BE2C (cell line): ENCODE results near the gene ANO6.

Experiments
- DNase-seq: peaks from one replicate; pipeline ENCODE4 v3.0.0-alpha.2; 2020
- H3K27me3 ChIP-seq: fragments of 250-450 bp; sonication (Bioruptor Pico); 2 replicates; pipeline ENCODE4 v1.5.1; 2020; ENCODE audit warnings: mild to moderate bottlenecking
- H3K36me3 ChIP-seq: fragments of 250-450 bp; sonication (Bioruptor Pico); 2 replicates; pipeline ENCODE4 v1.5.1; 2020; ENCODE audit warnings: mild to moderate bottlenecking
- H3K4me1 ChIP-seq: fragments of 250-450 bp; sonication (Bioruptor Pico); 2 replicates; pipeline ENCODE4 v1.5.1; 2020
- H3K4me3 ChIP-seq: 2 replicates; pipeline ENCODE4 v1.5.1; 2011; ENCODE audit warnings: low read depth, low read length
- H3K9me3 ChIP-seq: fragments of 250-450 bp; sonication (Bioruptor Pico); 2 replicates; pipeline ENCODE4 v1.5.1; 2020
- TF ChIP-seq, protein P1 (sequence below): IDR thresholded peaks from 2 replicates; pipeline ENCODE4 v1.5.1; 2012; ENCODE audit warnings: mild to moderate bottlenecking, low read depth, low read length

The ANO6 gene

DNA sequence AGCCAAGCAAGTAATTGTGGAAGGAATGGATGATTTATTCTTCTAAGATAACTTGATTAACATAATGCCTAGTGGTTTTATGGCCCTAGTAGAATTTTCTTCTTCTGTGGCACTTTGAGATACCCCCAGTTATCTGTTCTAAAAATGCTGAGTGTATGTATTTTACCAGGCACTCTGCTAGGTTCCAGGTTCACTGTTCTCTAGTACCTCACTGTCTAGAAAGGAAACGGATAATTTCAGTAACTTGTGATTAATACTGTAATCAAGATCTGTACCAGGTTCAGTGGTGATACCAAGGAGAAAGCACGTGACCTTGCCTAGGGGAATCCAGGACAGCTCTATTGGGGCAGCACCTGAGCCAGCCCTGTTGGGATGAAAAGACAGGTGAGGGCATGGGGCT is 8.0 kb downstream of the ANO6 start:
- Histone ChIP-seq H3K4me3 (no peak overlapping the region), H3K36me3 (peaks cover 20% of the 10 kb centered on the region), H3K27me3 (no peaks in the 10 kb centered on the region), H3K9me3 (no peaks in the 10 kb centered on the region), H3K4me1 (peaks cover 8% of the 10 kb centered on the region)
- TF ChIP-seq, protein P1, sequence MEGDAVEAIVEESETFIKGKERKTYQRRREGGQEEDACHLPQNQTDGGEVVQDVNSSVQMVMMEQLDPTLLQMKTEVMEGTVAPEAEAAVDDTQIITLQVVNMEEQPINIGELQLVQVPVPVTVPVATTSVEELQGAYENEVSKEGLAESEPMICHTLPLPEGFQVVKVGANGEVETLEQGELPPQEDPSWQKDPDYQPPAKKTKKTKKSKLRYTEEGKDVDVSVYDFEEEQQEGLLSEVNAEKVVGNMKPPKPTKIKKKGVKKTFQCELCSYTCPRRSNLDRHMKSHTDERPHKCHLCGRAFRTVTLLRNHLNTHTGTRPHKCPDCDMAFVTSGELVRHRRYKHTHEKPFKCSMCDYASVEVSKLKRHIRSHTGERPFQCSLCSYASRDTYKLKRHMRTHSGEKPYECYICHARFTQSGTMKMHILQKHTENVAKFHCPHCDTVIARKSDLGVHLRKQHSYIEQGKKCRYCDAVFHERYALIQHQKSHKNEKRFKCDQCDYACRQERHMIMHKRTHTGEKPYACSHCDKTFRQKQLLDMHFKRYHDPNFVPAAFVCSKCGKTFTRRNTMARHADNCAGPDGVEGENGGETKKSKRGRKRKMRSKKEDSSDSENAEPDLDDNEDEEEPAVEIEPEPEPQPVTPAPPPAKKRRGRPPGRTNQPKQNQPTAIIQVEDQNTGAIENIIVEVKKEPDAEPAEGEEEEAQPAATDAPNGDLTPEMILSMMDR, result no peak
- DNase-seq, result no peak

DNA sequence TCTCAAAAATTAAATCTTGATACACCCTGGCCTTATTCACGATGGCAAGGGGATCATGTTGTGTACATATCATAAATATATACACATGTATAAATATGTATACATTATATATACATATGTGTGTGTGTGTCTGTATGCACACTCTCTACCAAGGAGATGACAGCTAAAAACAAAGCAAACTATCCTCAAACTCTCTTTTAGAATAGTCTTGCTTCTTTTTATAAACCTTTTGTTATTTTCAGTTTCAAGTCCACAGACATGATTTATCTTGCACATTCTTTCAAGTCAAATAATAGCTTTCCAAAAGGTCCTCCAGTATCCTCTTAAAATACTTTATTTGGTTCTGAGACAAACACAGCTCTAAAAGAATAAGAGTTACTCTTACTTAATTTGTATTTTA is 8.4 kb downstream of the ANO6 start:
- H3K27me3 ChIP-seq, result no peaks in the 10 kb centered on the region
- no peak for DNase-seq
- H3K36me3 ChIP-seq, result peaks cover 20% of the 10 kb centered on the region
- H3K4me3 ChIP-seq, result no peak overlapping the region
- H3K9me3 ChIP-seq, result no peaks in the 10 kb centered on the region
- H3K4me1 ChIP-seq, result peaks cover 7% of the 10 kb centered on the region
- TF ChIP-seq, protein P1, result no peak

DNA sequence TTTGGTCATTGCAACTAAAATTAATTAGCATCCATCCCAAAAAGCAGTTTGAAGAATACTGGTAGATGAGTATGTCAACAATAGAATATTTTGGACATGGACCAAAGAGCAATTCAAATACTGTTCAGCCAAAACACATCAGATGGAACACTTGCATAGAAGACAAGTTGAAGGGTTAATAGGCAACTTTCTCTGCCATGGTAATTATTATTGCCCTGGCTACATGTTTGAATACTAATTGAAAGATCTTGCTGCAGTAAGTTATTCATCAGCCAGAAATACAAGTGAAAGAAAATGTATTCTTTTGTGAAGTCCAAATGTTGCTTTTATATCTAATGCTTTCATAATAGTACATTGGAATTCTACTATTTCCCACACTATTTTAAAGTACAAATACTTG is 10.1 kb downstream of the ANO6 start:
- no peaks in the 10 kb centered on the region for H3K9me3 ChIP-seq
- no peak for DNase-seq
- H3K27me3 ChIP-seq, result no peaks in the 10 kb centered on the region
- peaks cover 20% of the 10 kb centered on the region for H3K36me3 ChIP-seq
- H3K4me3 ChIP-seq, result no peak overlapping the region
- no peaks in the 10 kb centered on the region; the same call in 1 of the 2 replicates for H3K4me1 ChIP-seq
- TF ChIP-seq, protein P1, result no peak

DNA sequence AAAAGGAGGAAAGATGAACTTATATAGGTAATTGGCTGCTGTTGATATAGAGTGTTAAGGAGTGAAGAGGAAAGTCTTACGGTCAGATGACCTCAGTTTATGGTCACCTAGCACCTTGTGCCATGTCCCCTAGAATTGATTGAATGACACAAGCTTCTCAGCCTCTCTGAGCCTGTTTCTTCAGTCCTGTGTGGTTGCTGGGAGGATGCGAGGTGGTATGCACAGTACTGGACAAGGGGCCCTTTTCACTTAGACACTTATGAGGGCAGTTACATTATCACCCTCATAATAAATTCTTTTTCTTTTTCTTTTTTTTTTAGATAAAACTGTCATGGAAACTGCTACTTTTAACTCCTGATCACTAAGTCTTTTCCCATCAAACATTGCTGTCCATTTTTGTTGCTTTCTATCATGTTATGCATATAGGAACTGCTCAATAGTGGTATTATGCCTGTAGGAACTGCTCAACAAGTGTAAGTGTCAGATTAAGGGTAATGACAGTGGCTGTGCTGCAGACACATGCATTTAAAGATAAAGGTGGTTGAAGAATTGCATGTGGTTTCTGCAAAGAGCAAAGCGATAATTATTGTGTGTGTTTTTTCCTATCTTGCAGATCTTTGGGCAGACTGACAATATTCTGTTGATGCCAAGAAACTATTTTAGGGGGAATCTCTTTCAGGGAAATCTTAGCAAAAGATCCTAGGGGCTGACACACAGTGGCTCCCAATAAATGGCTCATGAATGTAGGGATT is 11.6 kb downstream of the ANO6 start:
- no peak for DNase-seq
- no peaks in the 10 kb centered on the region for H3K9me3 ChIP-seq
- H3K4me1 ChIP-seq, result peaks cover 11% of the 10 kb centered on the region
- H3K27me3 ChIP-seq, result no peaks in the 10 kb centered on the region
- peaks cover 20% of the 10 kb centered on the region for H3K36me3 ChIP-seq
- TF ChIP-seq, protein P1, result no peak
- no peak overlapping the region for H3K4me3 ChIP-seq

DNA sequence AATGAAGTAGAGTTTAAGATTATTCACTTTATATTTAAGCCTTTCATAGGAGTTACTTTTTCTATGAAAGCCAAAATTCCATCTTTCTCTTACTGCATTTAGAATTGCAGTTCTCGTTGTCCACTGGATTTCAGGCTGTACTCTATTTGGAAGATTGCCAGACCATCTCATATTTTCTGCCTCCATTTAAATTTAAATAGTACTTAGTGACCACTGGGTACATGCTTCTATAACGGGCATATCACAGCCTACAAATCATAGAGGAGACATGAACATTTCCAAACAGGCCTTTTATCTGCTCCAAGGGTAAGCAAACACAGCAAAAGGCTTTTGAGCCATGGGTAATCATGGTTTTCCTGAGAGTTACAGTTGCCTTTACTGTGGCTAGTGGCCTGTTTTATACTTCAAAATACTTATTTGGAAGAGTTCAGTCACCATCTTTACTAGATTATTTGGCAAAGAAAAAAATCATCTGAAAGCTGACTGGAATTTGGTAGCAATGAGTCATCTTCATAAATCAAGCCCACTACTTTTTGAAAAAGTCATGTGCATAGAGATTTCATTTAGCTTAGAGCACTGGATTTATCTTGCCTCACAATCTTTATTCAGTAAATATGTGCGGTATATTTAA is 15.7 kb downstream of the ANO6 start:
- H3K4me3 ChIP-seq, result no peak overlapping the region
- peaks cover 33% of the 10 kb centered on the region for H3K4me1 ChIP-seq
- H3K27me3 ChIP-seq, result no peaks in the 10 kb centered on the region
- DNase-seq, result no peak
- TF ChIP-seq, protein P1, result no peak
- peaks cover 4% of the 10 kb centered on the region for H3K36me3 ChIP-seq
- H3K9me3 ChIP-seq, result no peaks in the 10 kb centered on the region

DNA sequence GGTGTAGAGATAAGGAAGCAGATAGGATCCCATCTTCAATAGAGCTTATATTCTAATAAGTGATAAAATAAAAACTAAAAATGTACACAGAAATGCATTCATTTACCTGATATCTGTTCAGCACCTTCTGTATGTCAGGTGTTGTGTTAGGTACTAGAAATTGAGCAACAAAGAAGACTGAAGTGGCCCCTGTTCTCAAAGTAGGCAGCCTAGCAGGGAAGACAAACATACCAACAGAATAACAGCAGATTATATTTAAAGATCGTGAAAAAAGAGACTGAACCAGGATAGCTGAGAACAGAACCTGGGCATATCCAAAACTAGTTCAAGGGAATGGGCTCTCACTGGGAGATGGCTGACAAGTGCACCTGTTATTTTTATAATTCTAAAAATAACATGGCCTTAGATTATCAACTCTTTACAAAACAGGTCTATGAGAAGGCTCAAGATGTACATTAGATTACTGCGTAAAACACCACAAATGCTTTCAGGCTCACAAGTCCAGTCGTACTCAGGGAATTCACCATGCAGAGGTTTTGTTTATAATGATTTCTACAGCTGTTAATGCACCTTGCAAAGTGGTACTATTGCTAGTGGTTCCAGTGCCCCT is 16.4 kb downstream of the ANO6 start:
- DNase-seq, result no peak
- no peak overlapping the region for H3K4me3 ChIP-seq
- H3K9me3 ChIP-seq, result no peaks in the 10 kb centered on the region
- peaks cover 33% of the 10 kb centered on the region for H3K4me1 ChIP-seq
- H3K36me3 ChIP-seq, result peaks cover 4% of the 10 kb centered on the region
- TF ChIP-seq, protein P1, result no peak
- no peaks in the 10 kb centered on the region for H3K27me3 ChIP-seq
